GM23338 (cell line): ENCODE measurements around the gene RPS6KA4. TPM values are rescaled to one million over a fixed set of nuclear protein-coding genes. Genes with fewer than 3 reads are reported as not detected.

Source experiments
- ATAC-seq: fragments of 200-7000 bp; cut with Tn5 transposase; 3 replicates; pipeline ENCODE4 v1.9.1; 2020
- DNase-seq: peaks from one replicate; pipeline ENCODE4 v3.0.0-alpha.2; 2015; ENCODE audit warnings: low spot score
- H2AFZ ChIP-seq: fragments of 200-600 bp; sonication (generic); 2 replicates; pipeline ENCODE4 v1.8.0; 2016; ENCODE audit warnings: antibody characterized with exemption, mild to moderate bottlenecking, moderate library complexity
- H3F3A ChIP-seq: fragments of 200-600 bp; sonication (generic); replicated peaks from 2 replicates; pipeline ENCODE4 v1.8.0; 2017; ENCODE audit warnings: antibody characterized with exemption, mixed run types, low read depth
- H3K27ac ChIP-seq: fragments of 200-600 bp; sonication (generic); 2 replicates; pipeline ENCODE4 v1.6.1; 2016; ENCODE audit warnings: low read depth
- H3K27me3 ChIP-seq: fragments of 200-600 bp; sonication (generic); 2 replicates; pipeline ENCODE4 v1.8.0; 2016; ENCODE audit warnings: mild to moderate bottlenecking, mixed run types, moderate library complexity; ENCODE audit not compliant: insufficient read depth
- H3K36me3 ChIP-seq: fragments of 200-600 bp; sonication (generic); 2 replicates; pipeline ENCODE4 v1.8.0; 2016; ENCODE audit warnings: mild to moderate bottlenecking; ENCODE audit not compliant: insufficient read depth
- H3K4me1 ChIP-seq: fragments of 200-600 bp; sonication (generic); 2 replicates; pipeline ENCODE4 v1.8.0; 2016; ENCODE audit warnings: mild to moderate bottlenecking, moderate library complexity; ENCODE audit not compliant: insufficient read depth
- H3K4me2 ChIP-seq: fragments of 200-600 bp; sonication (generic); 2 replicates; pipeline ENCODE4 v1.7.1; 2017; ENCODE audit warnings: mixed run types
- H3K4me3 ChIP-seq: fragments of 200-600 bp; sonication (generic); 2 replicates; pipeline ENCODE4 v1.6.1; 2016; ENCODE audit warnings: mixed run types
- H3K79me2 ChIP-seq: fragments of 200-600 bp; sonication (generic); replicated peaks from 2 replicates; pipeline ENCODE4 v1.8.0; 2017; ENCODE audit warnings: mild to moderate bottlenecking; ENCODE audit not compliant: insufficient read depth
- H3K9me2 ChIP-seq: fragments of 200-600 bp; sonication (generic); 2 replicates; pipeline ENCODE4 v1.8.0; 2017; ENCODE audit not compliant: insufficient read depth
- H4K20me1 ChIP-seq: fragments of 200-600 bp; sonication (generic); replicated peaks from 2 replicates; pipeline ENCODE4 v1.8.0; 2017; ENCODE audit warnings: mild to moderate bottlenecking; ENCODE audit not compliant: insufficient read depth
- H3K27ac Mint-ChIP-seq: 2 replicates; pipeline ENCODE4 v1.8.0; 2020; ENCODE audit warnings: inconsistent platforms, mild to moderate bottlenecking, moderate library complexity, mixed read lengths
- H3K27me3 Mint-ChIP-seq: 3 replicates; pipeline ENCODE4 v1.8.0; 2022; ENCODE audit warnings: low read depth, mild to moderate bottlenecking, moderate library complexity, mixed read lengths, inconsistent platforms; ENCODE audit not compliant: insufficient read depth, poor library complexity
- H3K36me3 Mint-ChIP-seq: 3 replicates; pipeline ENCODE4 v1.8.0; 2021; ENCODE audit warnings: low read depth, mild to moderate bottlenecking, inconsistent platforms, moderate library complexity, mixed read lengths
- H3K4me1 Mint-ChIP-seq: 3 replicates; pipeline ENCODE4 v1.8.0; 2020; ENCODE audit warnings: mild to moderate bottlenecking, inconsistent platforms, mixed read lengths
- H3K4me3 Mint-ChIP-seq: 3 replicates; pipeline ENCODE4 v1.8.0; 2021; ENCODE audit warnings: moderate library complexity, mild to moderate bottlenecking, inconsistent platforms, mixed read lengths
- H3K9me3 Mint-ChIP-seq: 3 replicates; pipeline ENCODE4 v1.8.0; 2020; ENCODE audit warnings: moderate library complexity, mild to moderate bottlenecking, inconsistent platforms, mixed read lengths
- CREB1 ChIP-seq: fragments of 250-450 bp; sonication (Bioruptor Pico); IDR thresholded peaks from 2 replicates; pipeline ENCODE4 v1.5.0; 2020; ENCODE audit warnings: low read depth, mild to moderate bottlenecking, moderate library complexity
- CTCF ChIP-seq, 2 experiments: fragments of 200-600 bp in 1 of 2; sonication (generic) in 1 of 2; conservative IDR thresholded peaks; 2 replicates each; pipeline versions ENCODE4 v1.5.1 to v1.6.1; 2016 to 2017; ENCODE audit warnings: antibody characterized with exemption in 2 of 2, low read depth in 2 of 2, mild to moderate bottlenecking in 2 of 2, moderate library complexity in 1 of 2
- ETS1 ChIP-seq: IDR thresholded peaks from 2 replicates; pipeline ENCODE4 v1.6.1; 2016; ENCODE audit warnings: antibody characterized with exemption
- EZH2 ChIP-seq: fragments of 200-600 bp; sonication (generic); IDR thresholded peaks from one replicate; pipeline ENCODE4 v1.8.0; 2017; ENCODE audit warnings: antibody characterized with exemption, mild to moderate bottlenecking, low read depth; ENCODE audit not compliant: unreplicated experiment
- POLR2AphosphoS5 ChIP-seq: IDR thresholded peaks from 2 replicates; pipeline ENCODE4 v1.6.1; 2016; ENCODE audit warnings: antibody characterized with exemption, low read depth
- ZNF114 ChIP-seq: fragments of 250-450 bp; sonication (Bioruptor Pico); IDR thresholded peaks from 2 replicates; pipeline ENCODE4 v1.5.0; 2020; ENCODE audit warnings: mild to moderate bottlenecking, moderate library complexity
- ZNF331 ChIP-seq: fragments of 250-450 bp; sonication (Bioruptor Pico); IDR thresholded peaks from 2 replicates; pipeline ENCODE4 v1.5.0; 2020; ENCODE audit warnings: low read depth, mild to moderate bottlenecking, moderate library complexity
- ZNF462 ChIP-seq: fragments of 250-450 bp; sonication (Bioruptor Pico); IDR thresholded peaks from 2 replicates; pipeline ENCODE4 v1.5.0; 2020; ENCODE audit warnings: mild to moderate bottlenecking, moderate library complexity
- polyA plus RNA-seq: library from polyadenylated mRNA; unstranded; fragments of >200 nt; fragmentation: Nextera tagmentation; extraction: Ambion mirVana; gene quantifications from 2 replicates; pipeline ENCODE4 v1.2.1, GENCODE V29; 2016
- total RNA-seq: library from RNA; depleted of rRNA; stranded (reverse); fragments of >200 nt; shearing (Covaris generic); gene quantifications from 2 replicates; pipeline ENCODE4 v1.2.3, GENCODE V29; 2014

The RPS6KA4 gene
- total and polyA plus RNA-seq, 2 experiments from 2014 or later = 3.5 to 19.9 TPM

DNA sequence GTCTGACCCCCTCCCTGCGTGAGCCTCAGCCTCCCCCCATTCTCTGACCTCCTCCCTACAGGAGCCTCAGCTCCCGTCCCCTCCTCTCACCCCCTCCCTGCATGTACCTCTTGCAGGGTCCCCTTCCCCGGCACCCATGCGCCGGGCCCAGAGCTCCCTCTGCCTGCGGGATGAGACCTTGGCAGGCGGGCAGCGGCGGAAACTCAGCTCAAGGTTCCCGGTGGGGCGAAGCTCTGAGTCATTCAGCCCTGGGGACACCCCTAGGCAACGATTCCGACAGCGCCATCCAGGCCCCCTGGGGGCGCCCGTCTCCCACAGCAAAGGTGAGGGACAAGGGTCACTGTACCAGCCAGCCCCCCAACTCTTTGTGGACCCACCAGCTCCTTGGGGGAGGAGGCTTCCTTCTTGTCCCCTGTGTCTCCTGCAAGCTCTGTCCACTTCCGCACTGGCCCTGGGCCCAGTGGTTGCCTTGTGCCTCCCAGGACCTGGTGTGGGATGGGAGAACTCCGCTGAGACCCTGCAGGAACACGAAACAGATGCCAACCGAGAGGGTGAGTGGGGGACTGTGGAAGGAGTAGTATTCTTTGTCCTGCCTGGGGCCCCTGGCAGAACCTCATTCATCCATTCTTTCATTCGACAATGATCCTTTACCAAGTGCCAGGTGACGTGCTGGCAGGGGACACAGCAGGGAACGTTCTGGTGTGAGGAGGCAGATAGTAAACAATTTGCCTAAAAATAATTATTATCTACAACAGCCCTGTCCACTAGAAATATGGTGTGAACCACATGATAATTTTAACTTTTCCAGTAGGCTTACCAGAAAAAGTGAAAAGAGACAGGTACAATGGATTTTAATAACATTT is 3.7 kb upstream of the RPS6KA4 start (continued):
- TF ChIP-seq EZH2 (no peak), ZNF462 (no peak), POLR2AphosphoS5 (no peak)

- no peak overlapping the region for H3K4me2 ChIP-seq
- H3K36me3 ChIP-seq = no peaks in the 10 kb centered on the region
- H3K9me3 Mint-ChIP-seq = no peaks in the 10 kb centered on the region
- H4K20me1 ChIP-seq = no peaks in the 10 kb centered on the region
- H3K79me2 ChIP-seq = no peaks in the 10 kb centered on the region
- H3K4me3 Mint-ChIP-seq = no peak overlapping the region; the same call in 2 of the 3 replicates
- DNase-seq (peak; percentile 97), ATAC-seq (peak; percentile 51)
- TF ChIP-seq ZNF331 (CRISPR knock-in tag) = no peak
- TF ChIP-seq CREB1 (CRISPR knock-in tag) = 0 out of 2 replicates have a peak, but pooled peaks have one; percentile 40
- TF ChIP-seq ETS1 = no peak
- no peak for TF ChIP-seq ZNF114
- peak; percentile 93 to 94 for TF ChIP-seq CTCF (conservative IDR thresholded peaks at IDR 0.05; ENCODE audit: low read depth in 2 of 2)
- no peaks in the 10 kb centered on the region for H3K9me2 ChIP-seq
- peaks cover 18% of the 10 kb centered on the region for H3K27me3 Mint-ChIP-seq
- H3K27ac ChIP-seq = no peak overlapping the region
- H3F3A ChIP-seq = 0 out of 2 replicates have a peak, but pooled peaks cover 13% of the 10 kb centered on the region
- H3K27ac Mint-ChIP-seq = no peak overlapping the region
- H2AFZ ChIP-seq = no peak overlapping the region
- H3K4me1 Mint-ChIP-seq = peaks cover 29% of the 10 kb centered on the region
- peaks cover 14% of the 10 kb centered on the region; the same call in 1 of the 2 replicates for H3K27me3 ChIP-seq
- H3K4me1 ChIP-seq = peaks cover 17% of the 10 kb centered on the region; the same call in 1 of the 2 replicates
- peaks cover under 1% of the 10 kb centered on the region for H3K36me3 Mint-ChIP-seq
- H3K4me3 ChIP-seq = no peak overlapping the region
These were observed 2.2 kb upstream of the RPS6KA4 start for GRCh38 chr11:64356498-64357411.
